Activated CD4-positive, alpha-beta memory T cell treated with anti-CD3 and anti-CD28 coated beads for 36 hours (primary cell): ENCODE results near the gene RUBCNL. TPM values are rescaled to one million over a fixed set of nuclear protein-coding genes. Genes with fewer than 3 reads are reported as not detected.

Experiments used
- CTCF ChIA-PET: fragments of 350-600 bp; sonication (Branson Sonifier 250); formaldehyde crosslinking; loops from one replicate; lab custom pipeline; 2021; ENCODE audit warnings: antibody characterized with exemption, inconsistent platforms; lab: Charles Lee
- POLR2A ChIA-PET: fragments of 350-600 bp; sonication (Branson Sonifier 250); formaldehyde crosslinking; loops from one replicate; lab custom pipeline; 2021; ENCODE audit warnings: antibody characterized with exemption; lab: Charles Lee
- DNase-seq: peaks from one replicate; pipeline ENCODE4 v3.0.0-alpha.2; 2020
- H3K27ac Mint-ChIP-seq: one replicate; pipeline ENCODE4 v1.8.0; 2021; ENCODE audit warnings: mixed read lengths
- H3K27me3 Mint-ChIP-seq: one replicate; pipeline ENCODE4 v1.8.0; 2021; ENCODE audit warnings: mixed read lengths
- H3K36me3 Mint-ChIP-seq: one replicate; pipeline ENCODE4 v1.8.0; 2021; ENCODE audit warnings: mixed read lengths
- H3K4me1 Mint-ChIP-seq: one replicate; pipeline ENCODE4 v1.8.0; 2021; ENCODE audit warnings: low read depth, mixed read lengths
- H3K4me3 Mint-ChIP-seq: one replicate; pipeline ENCODE4 v1.8.0; 2021; ENCODE audit warnings: mild to moderate bottlenecking, mixed read lengths
- H3K9me3 Mint-ChIP-seq: one replicate; pipeline ENCODE4 v1.8.0; 2021; ENCODE audit warnings: mixed read lengths
- intact Hi-C: fragments of 100-400 bp; cut with micrococcal nuclease; formaldehyde crosslinking; loops from one replicate; pipeline ENCODE4 v1.15.1; 2023
- total RNA-seq, 2 experiments: library from RNA; stranded (reverse); gene quantifications; one replicate each; pipeline ENCODE4 v1.2.3, GENCODE V29; 2021

The RUBCNL gene
- total RNA-seq, 2 experiments from 2014 or later, result 0.73 to 0.74 TPM

DNA sequence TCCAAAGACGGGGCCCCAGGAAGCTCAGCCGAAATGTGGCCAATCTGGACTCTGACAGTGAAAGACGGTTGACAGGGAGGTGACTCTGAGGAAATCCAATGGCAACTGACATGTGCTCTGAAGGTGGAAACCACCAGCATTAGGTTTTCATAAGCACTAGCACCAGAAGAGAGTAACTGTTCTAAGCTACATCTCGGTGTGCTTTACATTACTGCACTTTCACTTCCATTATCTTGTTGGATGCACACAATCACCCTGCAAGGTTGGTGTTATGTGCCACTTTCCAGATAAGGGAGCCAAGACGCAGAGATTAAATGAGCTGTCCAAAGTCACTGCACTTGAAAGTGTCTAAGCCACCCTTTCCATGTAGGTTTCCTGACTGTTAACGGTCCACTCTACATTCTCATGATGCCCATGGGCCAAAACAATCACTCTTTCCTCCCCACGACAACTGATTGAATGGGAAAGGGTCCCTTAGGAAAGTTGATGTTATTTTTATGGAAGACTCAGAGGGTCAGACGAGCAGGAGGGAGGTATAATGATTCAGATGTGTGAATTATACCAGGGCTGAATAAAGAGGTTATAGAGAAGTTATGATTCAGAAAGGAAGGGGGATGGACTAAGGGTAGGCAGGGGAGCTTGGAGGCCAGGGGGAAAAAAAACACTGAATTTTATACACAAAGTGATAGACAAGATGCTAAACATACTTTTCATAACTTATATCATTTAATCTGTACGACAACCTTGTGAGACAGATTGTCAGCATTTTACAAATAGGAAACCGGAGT, 52.8 kb downstream of the RUBCNL start:
- H3K4me1 Mint-ChIP-seq, result peaks cover 24% of the 10 kb centered on the region
- H3K4me3 Mint-ChIP-seq, result no peak overlapping the region
- ChIA-PET POLR2A (interaction anchor here (0.6 to 0.7 kb wide), 2 partner anchors 39 to 44 kb away, joined by 3 to 4 read pairs; no protein-coding TSS in a partner anchor), CTCF (interaction anchor here (0.6 to 2.1 kb wide), 3 partner anchors 10 to 383 kb away, joined by 4 to 5 read pairs (median 5); no protein-coding TSS in a partner anchor)
- intact Hi-C loops, result no loop called here
- H3K27ac Mint-ChIP-seq, result no peak overlapping the region
- peaks cover 3% of the 10 kb centered on the region for H3K27me3 Mint-ChIP-seq
- peaks cover 5% of the 10 kb centered on the region for H3K9me3 Mint-ChIP-seq
- DNase-seq, result no peak
- H3K36me3 Mint-ChIP-seq, result no peaks in the 10 kb centered on the region

GRCh38 chr13:46332772-46333171, 54.3 kb downstream of the RUBCNL start:
- Mint-ChIP-seq H3K27me3 (peaks cover 6% of the 10 kb centered on the region), H3K27ac (no peak overlapping the region), H3K36me3 (no peaks in the 10 kb centered on the region), H3K4me1 (peaks cover 21% of the 10 kb centered on the region), H3K4me3 (no peak overlapping the region), H3K9me3 (peaks cover 5% of the 10 kb centered on the region)
- intact Hi-C loops, result no loop called here
- no peak for DNase-seq
- ChIA-PET CTCF (no interaction called here), POLR2A (interaction anchor here (1.0 kb wide), 1 partner anchor 36 kb away, joined by 3 read pairs; no protein-coding TSS in a partner anchor)

GRCh38 chr13:46329624-46330023, 57.4 kb downstream of the RUBCNL start:
- H3K9me3 Mint-ChIP-seq, result no peaks in the 10 kb centered on the region
- POLR2A ChIA-PET, result interaction anchor here (0.9 kb wide), 1 partner anchor 25 kb away, joined by 3 read pairs; no protein-coding TSS in a partner anchor
- peaks cover 8% of the 10 kb centered on the region for H3K27me3 Mint-ChIP-seq
- no peak overlapping the region for H3K4me3 Mint-ChIP-seq
- DNase-seq, result no peak
- peaks cover 18% of the 10 kb centered on the region for H3K4me1 Mint-ChIP-seq
- intact Hi-C loops, result loop anchor here (10.0 kb wide), 1 partner anchor 705 kb away; no protein-coding TSS in a partner anchor
- CTCF ChIA-PET, result interaction anchor here (0.5 to 1.0 kb wide), 3 partner anchors 8 to 9 kb away, joined by 3 to 4 read pairs (median 4); no protein-coding TSS in a partner anchor
- no peaks in the 10 kb centered on the region for H3K36me3 Mint-ChIP-seq
- no peak overlapping the region for H3K27ac Mint-ChIP-seq

DNA sequence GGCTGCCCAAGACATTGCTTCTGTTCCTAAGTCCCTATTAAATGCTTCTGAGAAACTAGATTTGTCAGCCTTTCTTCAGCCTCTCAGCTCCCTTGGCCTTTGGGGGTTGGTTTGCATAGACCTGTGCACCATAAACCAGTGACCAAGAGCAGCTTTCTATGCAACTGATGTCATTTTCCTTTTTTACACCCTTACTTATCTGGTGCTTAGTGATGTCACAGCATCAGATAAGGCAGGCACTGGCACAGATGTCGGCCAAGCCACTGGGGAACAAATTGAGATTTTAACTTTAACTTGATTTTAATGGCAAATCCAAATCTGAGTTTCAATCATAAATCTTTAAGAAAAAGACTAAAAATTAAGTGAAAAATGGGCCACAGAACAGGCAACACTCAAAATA, 59.8 kb downstream of the RUBCNL start:
- intact Hi-C loops, result loop anchor here (10.0 kb wide), 1 partner anchor 702 kb away; no protein-coding TSS in a partner anchor

DNA sequence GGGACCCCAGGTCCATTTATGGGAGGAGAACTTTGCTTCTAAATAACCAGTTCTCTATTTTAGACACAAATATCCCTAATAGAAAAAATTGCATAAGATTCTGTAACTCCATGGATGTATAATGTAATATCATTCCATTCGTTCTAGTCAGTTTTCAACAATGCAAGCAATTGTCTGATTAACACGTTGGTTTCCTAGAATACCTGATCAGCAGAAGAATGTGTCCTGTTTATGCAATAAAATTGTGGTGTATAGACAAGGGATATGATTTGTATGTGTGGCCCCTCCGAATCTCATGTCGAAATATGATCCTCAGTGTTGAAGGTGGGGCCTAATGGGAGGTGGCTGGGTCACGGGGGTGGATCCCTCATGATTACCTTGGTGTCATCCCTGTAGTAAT, 62.1 kb downstream of the RUBCNL start:
- no peaks in the 10 kb centered on the region for H3K36me3 Mint-ChIP-seq
- peaks cover 5% of the 10 kb centered on the region for H3K27me3 Mint-ChIP-seq
- H3K4me3 Mint-ChIP-seq, result no peak overlapping the region
- peaks cover 19% of the 10 kb centered on the region for H3K4me1 Mint-ChIP-seq
- no peak for DNase-seq
- no peak overlapping the region for H3K27ac Mint-ChIP-seq
- POLR2A ChIA-PET, result no interaction called here
- no peaks in the 10 kb centered on the region for H3K9me3 Mint-ChIP-seq
- intact Hi-C loops, result loop anchor here (5.0 to 10.0 kb wide), 4 partner anchors 38 to 700 kb away; partner anchors contain the start of gene LRRC63
- CTCF ChIA-PET, result no interaction called here

More for the DNA sequence above, 59.8 kb downstream of the RUBCNL start:
- Mint-ChIP-seq H3K9me3 (no peaks in the 10 kb centered on the region), H3K36me3 (no peaks in the 10 kb centered on the region), H3K4me3 (no peak overlapping the region), H3K27ac (no peak overlapping the region), H3K4me1 (peaks cover 6% of the 10 kb centered on the region), H3K27me3 (peaks cover 8% of the 10 kb centered on the region)
- no peak for DNase-seq
- POLR2A ChIA-PET, result no interaction called here
- CTCF ChIA-PET, result interaction anchor here (0.8 kb wide), 1 partner anchor 519 kb away, joined by 3 read pairs; no protein-coding TSS in a partner anchor

- ChIA-PET POLR2A (interaction anchor here (1.0 kb wide), 1 partner anchor 149 kb away, joined by 3 read pairs; no protein-coding TSS in a partner anchor), CTCF (interaction anchor here (0.6 to 3.3 kb wide), 33 partner anchors 9 to 813 kb away, joined by 3 to 31 read pairs (median 4); partner anchors contain the start of gene LCP1)
- Mint-ChIP-seq H3K36me3 (no peaks in the 10 kb centered on the region), H3K9me3 (no peaks in the 10 kb centered on the region), H3K4me1 (peaks cover 16% of the 10 kb centered on the region), H3K4me3 (peak overlapping the region; percentile 68), H3K27ac (peak overlapping the region; percentile 78), H3K27me3 (peaks cover 2% of the 10 kb centered on the region)
- peak; percentile 83 for DNase-seq
- intact Hi-C loops, result loop anchor here (1.0 to 10.0 kb wide), 7 partner anchors 25 to 810 kb away; partner anchors contain the start of gene LRRC63
These were observed 65.4 kb downstream of the RUBCNL start for GRCh38 chr13:46321494-46322225.

GRCh38 chr13:46320821-46321220, 66.2 kb downstream of the RUBCNL start:
- no peaks in the 10 kb centered on the region for H3K27me3 Mint-ChIP-seq
- peak overlapping the region; percentile 78 for H3K27ac Mint-ChIP-seq
- ChIA-PET CTCF (interaction anchor here (0.6 to 3.3 kb wide), 29 partner anchors 9 to 812 kb away, joined by 3 to 31 read pairs (median 4); partner anchors contain the start of gene LCP1), POLR2A (interaction anchor here (1.0 kb wide), 1 partner anchor 148 kb away, joined by 3 read pairs; no protein-coding TSS in a partner anchor)
- H3K36me3 Mint-ChIP-seq, result no peaks in the 10 kb centered on the region
- intact Hi-C loops, result loop anchor here (1.0 to 10.0 kb wide), 7 partner anchors 25 to 810 kb away; partner anchors contain the start of gene LRRC63
- H3K9me3 Mint-ChIP-seq, result no peaks in the 10 kb centered on the region
- peak overlapping the region; percentile 68 for H3K4me3 Mint-ChIP-seq
- H3K4me1 Mint-ChIP-seq, result peaks cover 16% of the 10 kb centered on the region
- DNase-seq, result no peak

DNA sequence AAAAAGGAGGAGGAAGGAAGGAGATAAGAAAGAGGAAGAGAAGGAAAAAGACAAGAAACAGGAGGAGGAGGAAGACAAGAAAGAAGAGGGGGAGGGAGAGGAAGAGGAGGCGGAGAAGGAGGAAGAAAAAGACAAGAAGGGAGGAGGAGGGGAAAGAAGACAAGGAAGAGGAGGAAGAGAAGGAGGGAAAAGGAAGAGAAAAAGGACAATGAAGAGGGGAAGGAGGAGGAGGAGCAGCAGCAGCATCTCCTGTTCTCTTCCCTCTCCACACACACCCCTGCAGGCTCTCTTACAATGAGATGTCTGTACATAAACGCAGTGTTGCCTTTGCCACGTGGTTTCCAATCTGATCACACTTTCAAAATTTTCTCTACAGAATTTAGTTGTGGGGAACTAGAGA, 66.6 kb downstream of the RUBCNL start:
- no peak for DNase-seq
- H3K27ac Mint-ChIP-seq, result peak overlapping the region; percentile 78
- POLR2A ChIA-PET, result no interaction called here

DNA sequence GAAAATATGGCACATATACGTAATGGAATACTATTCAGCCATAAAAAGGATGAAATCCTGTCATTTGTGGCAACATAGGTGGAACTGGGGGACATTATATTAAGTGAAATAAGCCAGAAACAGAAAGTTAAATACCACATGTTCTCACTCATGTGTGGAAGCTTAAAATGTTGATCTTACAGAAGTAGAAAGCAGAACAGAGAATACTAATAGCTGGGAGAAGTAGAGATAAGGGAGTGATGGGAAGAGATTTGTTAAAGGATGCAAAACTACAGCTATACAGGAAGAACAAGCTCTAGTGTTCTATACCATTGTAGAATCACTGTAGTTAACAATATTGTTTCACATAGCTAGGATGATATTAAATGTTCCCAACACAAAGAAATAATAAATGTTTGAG, 68.1 kb downstream of the RUBCNL start:
- no peak for DNase-seq
- peaks cover 3% of the 10 kb centered on the region for H3K36me3 Mint-ChIP-seq
- ChIA-PET CTCF (interaction anchor here (3.3 kb wide), 1 partner anchor 29 kb away, joined by 31 read pairs; no protein-coding TSS in a partner anchor), POLR2A (no interaction called here)
- H3K27ac Mint-ChIP-seq, result no peak overlapping the region
- no peaks in the 10 kb centered on the region for H3K9me3 Mint-ChIP-seq
- intact Hi-C loops, result no loop called here
- H3K4me3 Mint-ChIP-seq, result no peak overlapping the region
- H3K4me1 Mint-ChIP-seq, result peaks cover 23% of the 10 kb centered on the region
- H3K27me3 Mint-ChIP-seq, result no peaks in the 10 kb centered on the region

More for the DNA sequence above, 66.6 kb downstream of the RUBCNL start:
- CTCF ChIA-PET, result interaction anchor here (0.7 to 3.3 kb wide), 9 partner anchors 9 to 513 kb away, joined by 3 to 31 read pairs (median 10); no protein-coding TSS in a partner anchor
- peaks cover 18% of the 10 kb centered on the region for H3K4me1 Mint-ChIP-seq
- H3K9me3 Mint-ChIP-seq, result no peaks in the 10 kb centered on the region
- intact Hi-C loops, result loop anchor here (5.0 to 10.0 kb wide), 4 partner anchors 33 to 696 kb away; partner anchors contain the start of gene LRRC63
- H3K4me3 Mint-ChIP-seq, result peak overlapping the region; percentile 68
- no peaks in the 10 kb centered on the region for H3K27me3 Mint-ChIP-seq
- no peaks in the 10 kb centered on the region for H3K36me3 Mint-ChIP-seq

DNA sequence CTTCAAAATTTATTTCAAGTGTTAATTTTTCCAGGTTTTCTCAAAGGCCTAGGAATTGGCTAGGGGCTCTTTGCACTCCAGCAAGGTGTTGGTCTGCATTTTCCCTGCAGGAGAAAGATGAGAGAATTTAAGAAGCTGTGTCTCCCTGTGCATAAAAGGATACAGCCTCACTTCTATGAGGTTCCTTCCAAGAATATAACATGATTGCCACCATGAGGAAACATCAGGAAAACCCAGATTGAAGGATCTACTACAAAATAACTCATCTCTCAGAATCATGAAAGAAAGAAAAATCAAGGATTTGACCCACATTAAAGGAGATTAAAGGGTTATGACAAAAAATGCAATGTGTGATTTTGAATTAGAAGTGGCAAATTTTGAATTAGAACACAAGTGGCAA, 69.9 kb downstream of the RUBCNL start:
- no peak overlapping the region for H3K27ac Mint-ChIP-seq
- H3K36me3 Mint-ChIP-seq, result peaks cover 4% of the 10 kb centered on the region
- peaks cover 29% of the 10 kb centered on the region for H3K4me1 Mint-ChIP-seq
- no peaks in the 10 kb centered on the region for H3K27me3 Mint-ChIP-seq
- CTCF ChIA-PET, result interaction anchor here (2.0 kb wide), 1 partner anchor 22 kb away, joined by 5 read pairs; no protein-coding TSS in a partner anchor
- H3K9me3 Mint-ChIP-seq, result no peaks in the 10 kb centered on the region
- no peak for DNase-seq
- intact Hi-C loops, result no loop called here
- POLR2A ChIA-PET, result no interaction called here
- H3K4me3 Mint-ChIP-seq, result no peak overlapping the region

DNA sequence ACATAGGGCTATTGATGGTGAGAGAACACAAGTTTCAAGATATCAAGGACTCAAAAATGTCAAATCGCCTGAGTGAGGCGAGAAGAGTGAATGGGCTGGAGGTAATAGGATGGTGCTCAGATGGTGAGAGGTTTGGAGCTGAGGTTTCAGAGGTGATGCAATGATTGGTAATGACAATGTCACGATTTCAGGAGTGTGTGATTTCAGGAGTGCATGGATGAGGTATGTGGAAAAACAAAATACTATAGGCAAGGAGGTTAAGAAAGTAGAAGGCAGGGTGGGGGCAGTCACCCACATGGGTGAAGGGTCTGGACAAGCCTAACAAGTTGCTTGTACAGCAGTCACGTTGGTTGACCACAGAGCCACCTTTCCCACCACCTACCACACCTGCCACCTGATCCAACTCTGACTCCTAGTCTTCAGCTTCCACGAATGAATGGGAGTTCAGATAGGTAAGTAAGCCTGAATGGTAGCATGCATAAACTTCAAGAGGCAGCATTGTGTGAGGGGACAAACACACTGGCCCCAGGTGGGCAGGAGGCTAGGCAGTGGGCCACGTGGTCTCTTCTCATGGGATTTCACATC, 71.5 kb downstream of the RUBCNL start:
- Mint-ChIP-seq H3K27me3 (no peaks in the 10 kb centered on the region), H3K27ac (no peak overlapping the region), H3K9me3 (no peaks in the 10 kb centered on the region), H3K4me3 (no peak overlapping the region), H3K36me3 (peaks cover 7% of the 10 kb centered on the region), H3K4me1 (peaks cover 17% of the 10 kb centered on the region)
- ChIA-PET CTCF (interaction anchor here (1.0 to 2.0 kb wide), 3 partner anchors 20 to 28 kb away, joined by 4 to 5 read pairs (median 4); no protein-coding TSS in a partner anchor), POLR2A (interaction anchor here (1.0 to 1.4 kb wide), 2 partner anchors 20 to 24 kb away, joined by 3 to 4 read pairs; no protein-coding TSS in a partner anchor)
- intact Hi-C loops, result no loop called here
- peak; percentile 35 for DNase-seq
